Effector memory CD4-positive, alpha-beta T cell (primary cell): ENCODE data around the gene OTOS.

ENCODE experiments used
- DNase-seq, 3 donors: peaks; one replicate each; pipeline ENCODE4 v3.0.0-alpha.2; 2020
- H3K27ac ChIP-seq: 2 replicates; pipeline ENCODE4 v1.7.0; 2013; ENCODE audit warnings: mild to moderate bottlenecking, low read length, moderate library complexity; ENCODE audit not compliant: insufficient read depth, poor library complexity, severe bottlenecking
- H3K27me3 ChIP-seq: replicated peaks from 2 replicates; pipeline ENCODE4 v1.7.0; 2013; ENCODE audit warnings: mild to moderate bottlenecking, low read length; ENCODE audit not compliant: insufficient read depth, control insufficient read depth, poor library complexity, severe bottlenecking
- H3K36me3 ChIP-seq: 2 replicates; pipeline ENCODE4 v1.7.0; 2013; ENCODE audit warnings: mild to moderate bottlenecking, low read length, moderate library complexity; ENCODE audit not compliant: control insufficient read depth, insufficient read depth
- H3K4me1 ChIP-seq: 2 replicates; pipeline ENCODE4 v1.7.0; 2013; ENCODE audit warnings: low read length, mild to moderate bottlenecking; ENCODE audit not compliant: control insufficient read depth, insufficient read depth, poor library complexity, severe bottlenecking
- H3K4me3 ChIP-seq: 2 replicates; pipeline ENCODE4 v1.7.0; 2013; ENCODE audit warnings: low read length, low read depth, mild to moderate bottlenecking; ENCODE audit not compliant: insufficient read depth, poor library complexity, severe bottlenecking
- H3K9me3 ChIP-seq: 2 replicates; pipeline ENCODE4 v1.7.0; 2013; ENCODE audit warnings: mild to moderate bottlenecking, low read length, moderate library complexity; ENCODE audit not compliant: control insufficient read depth

Gene OTOS

GRCh38 chr2:240153418-240153817, 13.0 kb upstream of the OTOS start:
- Histone ChIP-seq H3K36me3 (no peaks in the 10 kb centered on the region), H3K27me3 (no peaks in the 10 kb centered on the region), H3K4me1 (no peaks in the 10 kb centered on the region), H3K4me3 (no peak overlapping the region), H3K9me3 (no peaks in the 10 kb centered on the region), H3K27ac (no peak overlapping the region)
- DNase-seq: no peak

- no peak for DNase-seq
- Histone ChIP-seq H3K27me3 (no peaks in the 10 kb centered on the region), H3K36me3 (no peaks in the 10 kb centered on the region), H3K4me1 (no peaks in the 10 kb centered on the region), H3K4me3 (no peak overlapping the region), H3K27ac (no peak overlapping the region), H3K9me3 (no peaks in the 10 kb centered on the region)
Observed at GRCh38 chr2:240151477-240152031, 11.1 kb upstream of the OTOS start.

GRCh38 chr2:240149943-240150784, 9.7 kb upstream of the OTOS start:
- DNase-seq: no peak
- H3K9me3 ChIP-seq: no peaks in the 10 kb centered on the region
- H3K27me3 ChIP-seq: no peaks in the 10 kb centered on the region
- no peaks in the 10 kb centered on the region for H3K4me1 ChIP-seq
- H3K27ac ChIP-seq: no peak overlapping the region
- H3K4me3 ChIP-seq: no peak overlapping the region
- H3K36me3 ChIP-seq: no peaks in the 10 kb centered on the region

GRCh38 chr2:240147911-240148587, 7.6 kb upstream of the OTOS start:
- Histone ChIP-seq H3K9me3 (no peaks in the 10 kb centered on the region), H3K36me3 (no peaks in the 10 kb centered on the region), H3K27ac (no peak overlapping the region), H3K4me3 (no peak overlapping the region), H3K27me3 (no peaks in the 10 kb centered on the region), H3K4me1 (peaks cover 3% of the 10 kb centered on the region)
- no peak for DNase-seq

GRCh38 chr2:240147382-240147781, 6.9 kb upstream of the OTOS start:
- no peaks in the 10 kb centered on the region for H3K9me3 ChIP-seq
- H3K4me3 ChIP-seq: no peak overlapping the region
- no peaks in the 10 kb centered on the region for H3K27me3 ChIP-seq
- H3K4me1 ChIP-seq: peaks cover 3% of the 10 kb centered on the region
- no peaks in the 10 kb centered on the region for H3K36me3 ChIP-seq
- no peak for DNase-seq
- no peak overlapping the region for H3K27ac ChIP-seq

- no peak for DNase-seq
- Histone ChIP-seq H3K9me3 (no peaks in the 10 kb centered on the region), H3K36me3 (no peaks in the 10 kb centered on the region), H3K4me3 (no peak overlapping the region), H3K27me3 (no peaks in the 10 kb centered on the region), H3K4me1 (peaks cover 3% of the 10 kb centered on the region), H3K27ac (no peak overlapping the region)
Observed at GRCh38 chr2:240146627-240147278, 6.3 kb upstream of the OTOS start.

- H3K4me3 ChIP-seq: no peak overlapping the region
- H3K27ac ChIP-seq: no peak overlapping the region
- no peaks in the 10 kb centered on the region for H3K36me3 ChIP-seq
- H3K27me3 ChIP-seq: no peaks in the 10 kb centered on the region
- no peaks in the 10 kb centered on the region for H3K9me3 ChIP-seq
- no peak for DNase-seq
- H3K4me1 ChIP-seq: peaks cover 3% of the 10 kb centered on the region
Observed at GRCh38 chr2:240146141-240146561, 5.7 kb upstream of the OTOS start.

GRCh38 chr2:240145461-240145860, 5.0 kb upstream of the OTOS start:
- DNase-seq: no peak
- H3K9me3 ChIP-seq: no peaks in the 10 kb centered on the region
- no peak overlapping the region for H3K4me3 ChIP-seq
- H3K36me3 ChIP-seq: no peaks in the 10 kb centered on the region
- H3K4me1 ChIP-seq: peaks cover 3% of the 10 kb centered on the region
- no peaks in the 10 kb centered on the region for H3K27me3 ChIP-seq
- no peak overlapping the region for H3K27ac ChIP-seq

- Histone ChIP-seq H3K36me3 (no peaks in the 10 kb centered on the region), H3K27me3 (no peaks in the 10 kb centered on the region), H3K4me3 (no peak overlapping the region), H3K4me1 (peaks cover 3% of the 10 kb centered on the region), H3K9me3 (no peaks in the 10 kb centered on the region), H3K27ac (no peak overlapping the region)
- DNase-seq: no peak
Observed at GRCh38 chr2:240144649-240145261, 4.3 kb upstream of the OTOS start.
